ENCODE measurements around the gene ELMO3.

DNA sequence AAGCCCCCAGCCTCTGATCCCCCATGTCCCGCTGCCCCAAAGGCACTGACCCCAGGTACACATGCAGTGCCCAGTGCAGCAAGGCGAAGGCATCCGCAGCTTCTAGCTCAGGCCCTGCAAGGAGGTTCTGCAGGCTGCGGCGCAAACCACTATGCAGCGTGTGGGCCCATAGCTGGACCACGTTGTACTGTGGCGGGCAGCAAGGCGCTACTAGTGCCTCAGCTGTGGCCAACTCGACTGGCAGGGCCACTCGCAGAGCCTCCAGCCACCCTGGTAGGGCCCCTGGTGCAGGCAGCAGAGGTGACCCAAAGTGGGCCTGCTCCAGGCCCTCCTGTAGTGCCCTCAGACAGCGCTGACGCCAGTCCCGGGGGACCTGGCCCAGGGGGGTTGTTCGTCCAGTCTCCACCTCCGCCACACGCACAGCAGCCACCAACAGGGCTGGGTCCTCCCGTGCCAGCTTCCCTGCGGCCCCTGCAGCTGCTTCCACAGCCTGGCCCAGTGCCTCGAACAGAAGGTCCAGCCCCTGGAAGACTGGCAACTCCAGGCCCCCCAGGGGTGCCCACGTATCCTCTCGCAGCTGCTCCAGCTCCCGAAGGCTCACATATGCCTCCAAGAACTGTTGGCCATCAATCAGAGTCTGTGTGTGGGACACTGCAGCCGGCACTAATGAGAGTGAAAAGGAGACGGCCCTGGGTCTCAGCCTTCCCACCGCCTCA, 11.6 kb upstream of the ELMO3 start:
- TF ChIP-seq RAD21 (IDR thresholded peaks at IDR 0.05), result no peak
- TF ChIP-seq, protein P1, sequence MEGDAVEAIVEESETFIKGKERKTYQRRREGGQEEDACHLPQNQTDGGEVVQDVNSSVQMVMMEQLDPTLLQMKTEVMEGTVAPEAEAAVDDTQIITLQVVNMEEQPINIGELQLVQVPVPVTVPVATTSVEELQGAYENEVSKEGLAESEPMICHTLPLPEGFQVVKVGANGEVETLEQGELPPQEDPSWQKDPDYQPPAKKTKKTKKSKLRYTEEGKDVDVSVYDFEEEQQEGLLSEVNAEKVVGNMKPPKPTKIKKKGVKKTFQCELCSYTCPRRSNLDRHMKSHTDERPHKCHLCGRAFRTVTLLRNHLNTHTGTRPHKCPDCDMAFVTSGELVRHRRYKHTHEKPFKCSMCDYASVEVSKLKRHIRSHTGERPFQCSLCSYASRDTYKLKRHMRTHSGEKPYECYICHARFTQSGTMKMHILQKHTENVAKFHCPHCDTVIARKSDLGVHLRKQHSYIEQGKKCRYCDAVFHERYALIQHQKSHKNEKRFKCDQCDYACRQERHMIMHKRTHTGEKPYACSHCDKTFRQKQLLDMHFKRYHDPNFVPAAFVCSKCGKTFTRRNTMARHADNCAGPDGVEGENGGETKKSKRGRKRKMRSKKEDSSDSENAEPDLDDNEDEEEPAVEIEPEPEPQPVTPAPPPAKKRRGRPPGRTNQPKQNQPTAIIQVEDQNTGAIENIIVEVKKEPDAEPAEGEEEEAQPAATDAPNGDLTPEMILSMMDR (IDR thresholded peaks at IDR 0.05; ENCODE audit: low read depth, low read length, missing input control), result no peak
- TF ChIP-seq EGR1 (IDR thresholded peaks at IDR 0.05; ENCODE audit: low read depth in 2 of 2), result no peak
- no peak for TF ChIP-seq YY1 (IDR thresholded peaks at IDR 0.05)
- TF ChIP-seq, protein P2, sequence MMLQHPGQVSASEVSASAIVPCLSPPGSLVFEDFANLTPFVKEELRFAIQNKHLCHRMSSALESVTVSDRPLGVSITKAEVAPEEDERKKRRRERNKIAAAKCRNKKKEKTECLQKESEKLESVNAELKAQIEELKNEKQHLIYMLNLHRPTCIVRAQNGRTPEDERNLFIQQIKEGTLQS (IDR thresholded peaks at IDR 0.05), result no peak
- no peak for TF ChIP-seq SP1 (IDR thresholded peaks at IDR 0.05)
